Naive B cell (primary cell): ENCODE data around the gene MRPS11. TPM values are rescaled to one million over a fixed set of nuclear protein-coding genes. Genes with fewer than 3 reads are reported as not detected.
"Not testable (repeated sequence)": the region's sequence is repeated elsewhere in the genome, so short reads cannot be mapped to it uniquely, and the experiment has no call there.

Source experiments
- ATAC-seq, 2 donors: fragments of 150-1000 bp; cut with Tn5 transposase; 2 replicates each; pipeline ENCODE4 v1.10.0; 2021; ENCODE audit warnings: low read depth in 2 of 2, mild to moderate bottlenecking in 2 of 2, moderate library complexity in 2 of 2
- DNase-seq: peaks from one replicate; pipeline ENCODE4 v3.0.0; 2022
- H3K27ac Mint-ChIP-seq, 6 donors: one replicate each; pipeline ENCODE4 v1.8.0; 2020 to 2022; ENCODE audit warnings: mild to moderate bottlenecking in 6 of 6, mixed read lengths in 6 of 6, moderate library complexity in 5 of 6, inconsistent platforms in 2 of 6
- H3K27me3 Mint-ChIP-seq, 3 donors: one replicate each; pipeline ENCODE4 v1.8.0; 2021 to 2022; ENCODE audit warnings: mixed read lengths in 3 of 3, mild to moderate bottlenecking in 1 of 3
- H3K36me3 Mint-ChIP-seq, 2 donors: one replicate each; pipeline ENCODE4 v1.8.0; 2020 to 2022; ENCODE audit warnings: mixed read lengths in 2 of 2, inconsistent platforms in 1 of 2, mild to moderate bottlenecking in 1 of 2
- H3K4me1 Mint-ChIP-seq, 3 donors: one replicate each; pipeline ENCODE4 v1.8.0; 2020 to 2022; ENCODE audit warnings: mixed read lengths in 3 of 3, inconsistent platforms in 1 of 3, mild to moderate bottlenecking in 1 of 3, moderate library complexity in 1 of 3
- H3K4me3 Mint-ChIP-seq, 8 donors: one replicate each; pipeline ENCODE4 v1.8.0; 2020 to 2022; ENCODE audit warnings: mild to moderate bottlenecking in 8 of 8, mixed read lengths in 8 of 8, moderate library complexity in 8 of 8, inconsistent platforms in 2 of 8
- H3K9me3 Mint-ChIP-seq, 7 donors: one replicate each; pipeline ENCODE4 v1.8.0; 2020 to 2022; ENCODE audit warnings: mixed read lengths in 7 of 7, mild to moderate bottlenecking in 5 of 7, inconsistent platforms in 2 of 7, moderate library complexity in 1 of 7
- polyA plus RNA-seq, 6 donors: library from polyadenylated mRNA; unstranded; fragments of 300-500 nt; fragmentation: Illumina TruSeq; gene quantifications; one replicate each; pipeline ENCODE4 v1.2.3, GENCODE V29; 2021; ENCODE audit warnings: low read depth in 6 of 6

MRPS11 gene
- polyA plus RNA-seq, 6 donors from 2014 or later = 46.6 to 72.4 (median 60.3) TPM

GRCh38 chr15:88467935-88468528 is 524 bp downstream of the MRPS11 start:
- DNase-seq (no peak), ATAC-seq (no peak)
- Mint-ChIP-seq H3K36me3 (peaks cover 14 to 22% of the 10 kb centered on the region in 2 donors), H3K27me3 (no peaks in the 10 kb centered on the region), H3K4me1 (peaks cover 10 to 39% (median 21%) of the 10 kb centered on the region in 3 donors), H3K27ac (peak overlapping the region; percentile 63 to 99 (median 98)), H3K9me3 (no peaks in the 10 kb centered on the region), H3K4me3 (peak overlapping the region in 7 of 8 donors; percentile 90 to 98 (median 97))

- Mint-ChIP-seq H3K4me3 (peak overlapping the region in 5 of 8 donors; percentile 90 to 98 (median 97)), H3K4me1 (peaks cover 10 to 33% (median 21%) of the 10 kb centered on the region in 3 donors), H3K36me3 (peaks cover 7 to 18% of the 10 kb centered on the region in 2 donors)
- not testable (repeated sequence) for DNase-seq, H3K27me3 Mint-ChIP-seq, ATAC-seq, H3K9me3 Mint-ChIP-seq, H3K27ac Mint-ChIP-seq
Measured at GRCh38 chr15:88468721-88469120, 1.2 kb downstream of the MRPS11 start.

- no peak for DNase-seq
- Mint-ChIP-seq H3K27me3 (no peaks in the 10 kb centered on the region), H3K4me1 (peaks cover 10 to 33% (median 18%) of the 10 kb centered on the region in 3 donors), H3K9me3 (no peaks in the 10 kb centered on the region), H3K36me3 (peaks cover under 1 to 14% of the 10 kb centered on the region in 2 donors), H3K27ac (no peak overlapping the region), H3K4me3 (peak overlapping the region in 3 of 8 donors; percentile 97 to 98 (median 98))
- ATAC-seq = no peak
Measured at GRCh38 chr15:88469321-88469720, 1.8 kb downstream of the MRPS11 start.

GRCh38 chr15:88470625-88471372 is 3.3 kb downstream of the MRPS11 start:
- Mint-ChIP-seq H3K27me3 (no peaks in the 10 kb centered on the region), H3K9me3 (no peaks in the 10 kb centered on the region), H3K4me1 (peaks cover 10 to 31% (median 18%) of the 10 kb centered on the region in 3 donors), H3K4me3 (no peak overlapping the region), H3K36me3 (peaks cover 0 to 8% of the 10 kb centered on the region in 2 donors), H3K27ac (no peak overlapping the region)
- DNase-seq (no peak), ATAC-seq (no peak)

GRCh38 chr15:88472225-88472624 is 4.7 kb downstream of the MRPS11 start:
- H3K36me3 Mint-ChIP-seq = peaks cover 0 to 8% of the 10 kb centered on the region in 2 donors
- peaks cover 0 to 17% (median 9%) of the 10 kb centered on the region in 3 donors for H3K4me1 Mint-ChIP-seq
- H3K27ac Mint-ChIP-seq = no peak overlapping the region
- ATAC-seq (no peak), DNase-seq (no peak)
- H3K4me3 Mint-ChIP-seq = no peak overlapping the region
- no peaks in the 10 kb centered on the region for H3K9me3 Mint-ChIP-seq
- H3K27me3 Mint-ChIP-seq = no peaks in the 10 kb centered on the region

- DNase-seq, H3K27me3 Mint-ChIP-seq, H3K27ac Mint-ChIP-seq, H3K4me3 Mint-ChIP-seq, H3K4me1 Mint-ChIP-seq, H3K9me3 Mint-ChIP-seq, ATAC-seq: not testable (repeated sequence)
- H3K36me3 Mint-ChIP-seq = peaks cover 0 to 13% of the 10 kb centered on the region in 2 donors
Measured at GRCh38 chr15:88473661-88474293, 6.3 kb downstream of the MRPS11 start.

GRCh38 chr15:88476635-88477060 is 9.1 kb downstream of the MRPS11 start:
- ATAC-seq = no peak
- H3K9me3 Mint-ChIP-seq = no peaks in the 10 kb centered on the region
- H3K4me3 Mint-ChIP-seq = no peak overlapping the region
- peak overlapping the region in 1 of 6 donors; percentile 76 for H3K27ac Mint-ChIP-seq
- DNase-seq = peak; percentile 11
- H3K27me3 Mint-ChIP-seq = no peaks in the 10 kb centered on the region
- H3K36me3 Mint-ChIP-seq = peaks cover 0 to 16% of the 10 kb centered on the region in 2 donors
- H3K4me1 Mint-ChIP-seq = peaks cover 1 to 4% (median 4%) of the 10 kb centered on the region in 3 donors

- Mint-ChIP-seq H3K27ac (peak overlapping the region in 1 of 6 donors; percentile 73), H3K4me1 (peaks cover 3 to 7% (median 6%) of the 10 kb centered on the region in 3 donors), H3K27me3 (no peaks in the 10 kb centered on the region), H3K9me3 (no peaks in the 10 kb centered on the region), H3K4me3 (no peak overlapping the region), H3K36me3 (peaks cover 0 to 12% of the 10 kb centered on the region in 2 donors)
- ATAC-seq = no peak
- no peak for DNase-seq
Measured at GRCh38 chr15:88477126-88477525, 9.6 kb downstream of the MRPS11 start.

- ATAC-seq (no peak), DNase-seq (no peak)
- Mint-ChIP-seq H3K9me3 (no peaks in the 10 kb centered on the region), H3K4me1 (peaks cover 3 to 14% (median 7%) of the 10 kb centered on the region in 3 donors), H3K27ac (no peak overlapping the region), H3K4me3 (no peak overlapping the region), H3K27me3 (no peaks in the 10 kb centered on the region), H3K36me3 (peaks cover 0 to 10% of the 10 kb centered on the region in 2 donors)
Measured at GRCh38 chr15:88477904-88478303, 10.4 kb downstream of the MRPS11 start.

GRCh38 chr15:88479169-88479568 is 11.7 kb downstream of the MRPS11 start:
- H3K9me3 Mint-ChIP-seq = no peaks in the 10 kb centered on the region
- no peak overlapping the region for H3K4me3 Mint-ChIP-seq
- no peak overlapping the region for H3K27ac Mint-ChIP-seq
- DNase-seq (no peak), ATAC-seq (no peak)
- no peaks in the 10 kb centered on the region for H3K27me3 Mint-ChIP-seq
- H3K4me1 Mint-ChIP-seq = peaks cover 3 to 14% (median 7%) of the 10 kb centered on the region in 3 donors
- peaks cover 0 to 10% of the 10 kb centered on the region in 2 donors for H3K36me3 Mint-ChIP-seq

GRCh38 chr15:88480981-88481380 is 13.5 kb downstream of the MRPS11 start:
- Mint-ChIP-seq H3K36me3 (peaks cover 0 to 10% of the 10 kb centered on the region in 2 donors), H3K4me3 (no peak overlapping the region), H3K9me3 (no peaks in the 10 kb centered on the region), H3K27me3 (no peaks in the 10 kb centered on the region), H3K27ac (no peak overlapping the region), H3K4me1 (peaks cover 3 to 14% (median 7%) of the 10 kb centered on the region in 3 donors)
- DNase-seq (no peak), ATAC-seq (no peak)

- ATAC-seq = no peak
- no peak overlapping the region for H3K4me3 Mint-ChIP-seq
- H3K9me3 Mint-ChIP-seq = no peaks in the 10 kb centered on the region
- no peak overlapping the region for H3K27ac Mint-ChIP-seq
- no peak for DNase-seq
- peaks cover 3 to 14% (median 7%) of the 10 kb centered on the region in 3 donors for H3K4me1 Mint-ChIP-seq
- peaks cover 0 to 9% of the 10 kb centered on the region in 2 donors for H3K36me3 Mint-ChIP-seq
- H3K27me3 Mint-ChIP-seq = no peaks in the 10 kb centered on the region
Measured at GRCh38 chr15:88482263-88482662, 14.8 kb downstream of the MRPS11 start.

- no peak for DNase-seq
- Mint-ChIP-seq H3K9me3 (no peaks in the 10 kb centered on the region), H3K36me3 (peaks cover 0 to 5% of the 10 kb centered on the region in 2 donors), H3K27me3 (no peaks in the 10 kb centered on the region), H3K4me3 (no peak overlapping the region), H3K27ac (no peak overlapping the region), H3K4me1 (peaks cover 3 to 14% (median 7%) of the 10 kb centered on the region in 3 donors)
- ATAC-seq = no peak
Measured at GRCh38 chr15:88484682-88485331, 17.3 kb downstream of the MRPS11 start.
